H1 (cell line): ENCODE results near the gene PINLYP. TPM values are rescaled to one million over a fixed set of nuclear protein-coding genes. Genes with fewer than 3 reads are reported as not detected.

Source experiments
- CTCF ChIA-PET: fragments of 300-600 bp; sonication (Branson Sonifier 250); formaldehyde crosslinking; loops from one replicate; lab custom pipeline; 2021; ENCODE audit not compliant: partially characterized antibody; lab: Charles Lee
- POLR2A ChIA-PET: fragments of 300-600 bp; sonication (Branson Sonifier 250); formaldehyde crosslinking; loops from one replicate; lab custom pipeline; 2021; ENCODE audit warnings: inconsistent platforms; ENCODE audit not compliant: partially characterized antibody; lab: Charles Lee
- DNase-seq, 2 experiments: peaks; one replicate each; pipeline versions ENCODE4 v3.0.0 to v3.0.0-alpha.2; 2010 to 2022; ENCODE audit warnings: low spot score in 2 of 2, low read depth in 1 of 2, mixed read lengths in 1 of 2
- FAIRE-seq: peaks from 2 replicates; lab custom pipeline; 2011; peaks lifted over from hg19 to GRCh38; lab: Jason Lieb, UNC
- H2AFZ ChIP-seq: 2 replicates; pipeline ENCODE4 v1.8.1; 2012; ENCODE audit warnings: low read length, inconsistent platforms
- H2AK5ac ChIP-seq: 2 replicates; pipeline ENCODE4 v1.6.1; 2013; ENCODE audit warnings: low read depth, low read length
- H2BK120ac ChIP-seq: replicated peaks from 2 replicates; pipeline ENCODE3; 2013; ENCODE audit warnings: low read depth, low read length, inconsistent platforms
- H2BK12ac ChIP-seq: 2 replicates; pipeline ENCODE4 v1.6.1; 2013; ENCODE audit warnings: low read depth, low read length
- H2BK15ac ChIP-seq: 2 replicates; pipeline ENCODE4 v1.6.1; 2013; ENCODE audit warnings: low read length
- H2BK20ac ChIP-seq: 2 replicates; pipeline ENCODE4 v1.6.1; 2013; ENCODE audit warnings: low read length
- H2BK5ac ChIP-seq: 2 replicates; pipeline ENCODE4 v1.6.1; 2013; ENCODE audit warnings: low read depth, low read length
- H3K14ac ChIP-seq: 2 replicates; pipeline ENCODE4 v1.6.1; 2013; ENCODE audit warnings: inconsistent platforms; ENCODE audit not compliant: insufficient read length
- H3K18ac ChIP-seq: 2 replicates; pipeline ENCODE4 v1.6.1; 2013; ENCODE audit warnings: low read length; ENCODE audit errors: extremely low read depth
- H3K23ac ChIP-seq: 2 replicates; pipeline ENCODE4 v1.6.1; 2013; ENCODE audit warnings: inconsistent platforms; ENCODE audit not compliant: insufficient read length
- H3K23me2 ChIP-seq: 2 replicates; pipeline ENCODE4 v1.6.1; 2013; ENCODE audit warnings: low read depth, low read length
- H3K27ac ChIP-seq: 2 replicates; pipeline ENCODE4 v1.6.1; 2011; ENCODE audit warnings: low read depth, low read length, inconsistent platforms
- H3K27me3 ChIP-seq, 4 experiments: replicated peaks in 1 of 4; 1 replicate in 1 of 4; 2 replicates in 3 of 4; pipeline versions ENCODE4 v1.6.1 to v1.8.1; 2011 to 2013; ENCODE audit warnings: low read length in 3 of 4, mild to moderate bottlenecking in 3 of 4, inconsistent platforms in 2 of 4, mixed read lengths in 2 of 4, moderate library complexity in 1 of 4; ENCODE audit not compliant: control insufficient read depth in 3 of 4, insufficient read depth in 3 of 4; ENCODE audit errors: extremely low read depth in 1 of 4
- H3K36me3 ChIP-seq, 4 experiments: 2 replicates each; pipeline versions ENCODE4 v1.6.1 to v1.8.1; 2011 to 2013; ENCODE audit warnings: mild to moderate bottlenecking in 4 of 4, low read length in 3 of 4, moderate library complexity in 2 of 4, control low read depth in 1 of 4, inconsistent platforms in 1 of 4; ENCODE audit not compliant: insufficient read depth in 4 of 4, control insufficient read depth in 2 of 4
- H3K4ac ChIP-seq: replicated peaks from 2 replicates; pipeline ENCODE3; 2013; ENCODE audit warnings: low read length, low read depth, mixed read lengths, inconsistent platforms; ENCODE audit not compliant: insufficient read length
- H3K4me1 ChIP-seq, 4 experiments: replicated peaks in 1 of 4; 1 replicate in 1 of 4; 2 replicates in 3 of 4; pipeline versions ENCODE4 v1.6.1 to v1.8.1; 2011 to 2013; ENCODE audit warnings: low read length in 3 of 4, inconsistent platforms in 2 of 4, mixed read lengths in 1 of 4; ENCODE audit not compliant: insufficient read depth in 4 of 4, control insufficient read depth in 3 of 4
- H3K4me2 ChIP-seq, 2 experiments: 2 replicates each; pipeline versions ENCODE4 v1.6.1 to v1.8.1; 2011 to 2013; ENCODE audit warnings: low read depth in 2 of 2, low read length in 2 of 2, control low read depth in 1 of 2, inconsistent platforms in 1 of 2, mild to moderate bottlenecking in 1 of 2; ENCODE audit not compliant: insufficient read depth in 1 of 2
- H3K4me3 ChIP-seq, 4 experiments: fragments of 200-600, 300-600 bp in 1 of 4; sonication (generic), shearing (Covaris generic), sonication (Bioruptor Twin) in 1 of 4; 2 replicates each; pipeline versions ENCODE4 v1.5.1 to v1.8.1; 2011 to 2016; ENCODE audit warnings: low read length in 4 of 4, low read depth in 3 of 4, control low read depth in 2 of 4, inconsistent platforms in 2 of 4, mild to moderate bottlenecking in 2 of 4, mixed read lengths in 1 of 4, moderate library complexity in 1 of 4; ENCODE audit not compliant: insufficient read depth in 2 of 4; ENCODE audit errors: extremely low read depth in 1 of 4
- H3K56ac ChIP-seq: replicated peaks from 2 replicates; pipeline ENCODE3; 2013; ENCODE audit warnings: low read depth, mild to moderate bottlenecking, mixed read lengths, low read length, inconsistent platforms; ENCODE audit not compliant: insufficient read length
- H3K79me1 ChIP-seq: 2 replicates; pipeline ENCODE4 v1.6.1; 2013; ENCODE audit warnings: low read depth, low read length, control low read depth
- H3K79me2 ChIP-seq, 2 experiments: 2 replicates each; pipeline versions ENCODE4 v1.6.1 to v1.8.1; 2012 to 2013; ENCODE audit warnings: low read length in 2 of 2, mild to moderate bottlenecking in 2 of 2, inconsistent platforms in 1 of 2; ENCODE audit not compliant: insufficient read depth in 2 of 2, control insufficient read depth in 1 of 2
- H3K9ac ChIP-seq, 4 experiments: replicated peaks in 1 of 4; 1 replicate in 1 of 4; 2 replicates in 3 of 4; pipeline versions ENCODE4 v1.6.1 to v1.8.1; 2011 to 2013; ENCODE audit warnings: low read depth in 3 of 4, low read length in 3 of 4, control low read depth in 2 of 4, mild to moderate bottlenecking in 2 of 4, moderate library complexity in 2 of 4, inconsistent platforms in 1 of 4; ENCODE audit errors: extremely low read depth in 1 of 4
- H3K9me3 ChIP-seq, 2 experiments: 2 replicates each; pipeline versions ENCODE4 v1.6.1 to v1.8.1; 2012 to 2013; ENCODE audit warnings: mild to moderate bottlenecking in 2 of 2, moderate library complexity in 2 of 2, control low read depth in 1 of 2, inconsistent platforms in 1 of 2, low read depth in 1 of 2, low read length in 1 of 2, mixed read lengths in 1 of 2; ENCODE audit not compliant: insufficient read depth in 2 of 2
- H4K20me1 ChIP-seq, 2 experiments: replicated peaks in 1 of 2; 2 replicates each; pipeline versions ENCODE3 to v1.8.1; 2011 to 2013; ENCODE audit warnings: inconsistent platforms in 2 of 2, low read length in 2 of 2, mild to moderate bottlenecking in 1 of 2; ENCODE audit not compliant: insufficient read depth in 2 of 2, control insufficient read depth in 1 of 2
- H4K5ac ChIP-seq: 2 replicates; pipeline ENCODE4 v1.6.1; 2013; ENCODE audit warnings: low read length, low read depth, mixed read lengths, inconsistent platforms; ENCODE audit not compliant: insufficient read length
- H4K8ac ChIP-seq: 2 replicates; pipeline ENCODE4 v1.8.0; 2013; ENCODE audit warnings: mild to moderate bottlenecking, moderate library complexity, low read length, inconsistent platforms; ENCODE audit not compliant: insufficient read depth; ENCODE audit errors: extremely low read depth
- H4K91ac ChIP-seq: replicated peaks from 2 replicates; pipeline ENCODE3; 2013; ENCODE audit warnings: low read length, mixed read lengths, inconsistent platforms; ENCODE audit not compliant: insufficient read length
- BACH1 ChIP-seq: IDR thresholded peaks from 2 replicates; pipeline ENCODE4 v1.6.1; 2012; ENCODE audit warnings: low read length, improper control_type of control experiment
- CEBPB ChIP-seq: IDR thresholded peaks from 2 replicates; pipeline ENCODE4 v1.6.1; 2012; ENCODE audit warnings: low read depth, low read length
- CHD1 ChIP-seq: IDR thresholded peaks from 2 replicates; pipeline ENCODE4 v1.6.1; 2012; ENCODE audit warnings: low read depth, low read length, improper control_type of control experiment
- CHD2 ChIP-seq: IDR thresholded peaks from 2 replicates; pipeline ENCODE4 v1.6.1; 2012; ENCODE audit warnings: low read length, improper control_type of control experiment
- CREB1 ChIP-seq: IDR thresholded peaks from 2 replicates; pipeline ENCODE4 v1.6.1; 2012; ENCODE audit warnings: inconsistent platforms
- RBBP5 ChIP-seq: IDR thresholded peaks from 2 replicates; pipeline ENCODE4 v1.7.1; 2012; ENCODE audit warnings: low read depth, mild to moderate bottlenecking, inconsistent platforms, low read length, moderate library complexity, borderline replicate concordance
- SAP30 ChIP-seq: fragments of 300-600 bp; sonication (generic); IDR thresholded peaks from 2 replicates; pipeline ENCODE4 v1.7.1; 2012; ENCODE audit warnings: low read length, moderate library complexity, mild to moderate bottlenecking, inconsistent platforms; ENCODE audit not compliant: insufficient read depth, insufficient replicate concordance
- SIN3A ChIP-seq, 2 experiments: IDR thresholded peaks in 1 of 2; conservative IDR thresholded peaks in 1 of 2; 2 replicates each; pipeline ENCODE4 v1.6.1; 2011 to 2012; ENCODE audit warnings: low read length in 2 of 2, improper control_type of control experiment in 1 of 2, low read depth in 1 of 2, mild to moderate bottlenecking in 1 of 2
- SIX5 ChIP-seq: IDR thresholded peaks from 2 replicates; pipeline ENCODE4 v1.6.1; 2011; ENCODE audit warnings: mild to moderate bottlenecking, low read depth, low read length
- SP4 ChIP-seq: IDR thresholded peaks from 2 replicates; pipeline ENCODE4 v1.6.1; 2012; ENCODE audit warnings: low read length, inconsistent platforms
- SRF ChIP-seq: IDR thresholded peaks from 2 replicates; pipeline ENCODE4 v1.6.1; 2011; ENCODE audit warnings: mild to moderate bottlenecking, low read depth, low read length, moderate library complexity
- TAF7 ChIP-seq: optimal IDR thresholded peaks from 2 replicates; pipeline ENCODE3; 2011; ENCODE audit warnings: low read depth, mild to moderate bottlenecking, inconsistent platforms, low read length, moderate library complexity, borderline replicate concordance
- YY1 ChIP-seq: IDR thresholded peaks from 2 replicates; pipeline ENCODE4 v1.6.1; 2011; ENCODE audit warnings: low read depth, mild to moderate bottlenecking, low read length
- WGBS, 2 experiments: shearing (Covaris generic) in 1 of 2; methylation state at CpG; one replicate each; pipeline versions ENCODE4 v1.1.6 to v1.1.7; 2013 to 2015; ENCODE audit warnings: low lambda C conversion rate in 2 of 2, mixed read lengths in 2 of 2, inconsistent platforms in 1 of 2, low coverage in 1 of 2, missing lambda C conversion rate in 1 of 2; ENCODE audit not compliant: insufficient replicate concordance in 2 of 2, insufficient coverage in 1 of 2, insufficient read length in 1 of 2; ENCODE audit errors: extremely low coverage in 1 of 2, missing lambda C conversion rate in 1 of 2; 5-methylcytosine and 5-hydroxymethylcytosine counted together
- polyA plus RNA-seq, 7 experiments: library from polyadenylated mRNA; depleted of rRNA in 3 of 7; stranded (reverse) in 5 of 7; unstranded in 2 of 7; fragments of >200 nt in 5 of 7; fragments of 200-250 nt in 2 of 7; gene quantifications; 1 replicate in 5 of 7; 2 replicates in 1 of 7; 4 replicates in 1 of 7; pipeline versions ENCODE4 v1.2.1 to v1.2.3, GENCODE V29; 2011 to 2013; ENCODE audit warnings: missing spikeins in 2 of 7, mixed read lengths in 2 of 7
- total RNA-seq: library from RNA; stranded (reverse); fragmentation: NEBNext Ultra II Directional; extraction: Animal tissue kit (Norgen Biotek cat#: 25700); gene quantifications from 2 replicates; pipeline ENCODE4 v1.2.1, GENCODE V29; 2021

PINLYP gene
- total and polyA plus RNA-seq, 2 of the 8 experiments (the other 6 are each of a cell fraction or from before 2014, with no cell fraction given), result 7.5 to 31.3 TPM

DNA sequence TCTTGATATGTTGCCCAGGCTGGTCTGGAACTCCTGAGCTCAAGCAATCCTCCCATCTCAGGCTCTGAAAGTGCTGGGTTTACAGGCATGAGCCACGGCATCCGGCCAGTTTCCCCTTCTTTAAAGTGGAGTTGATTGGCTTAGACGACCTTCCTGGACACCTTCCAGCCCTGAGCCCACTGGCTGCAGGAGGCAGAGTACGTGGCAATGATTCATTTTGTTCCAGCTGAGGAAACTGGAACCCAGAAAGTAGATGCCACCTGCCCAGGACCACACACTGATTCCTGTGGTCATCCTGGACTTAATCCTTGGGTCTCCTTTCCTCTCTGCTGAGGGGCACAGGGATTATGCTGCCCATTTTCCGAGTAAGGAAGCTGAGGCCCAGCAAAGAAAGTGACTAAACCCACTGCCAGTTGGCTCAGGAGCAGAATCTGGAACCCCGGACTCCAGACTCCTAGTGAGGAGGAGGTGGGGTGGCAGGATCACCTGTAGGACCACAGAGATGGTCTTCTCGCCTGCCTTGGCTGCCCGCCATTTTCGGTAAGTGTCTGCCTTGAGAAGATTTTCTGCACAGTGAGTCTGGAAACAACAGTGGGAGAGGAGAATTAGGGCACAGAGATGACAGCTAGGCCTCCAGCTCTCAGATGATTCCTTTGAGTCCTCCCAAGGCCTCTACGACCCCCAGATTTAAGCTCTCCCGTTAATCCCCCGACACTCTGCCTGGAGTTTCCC, 1.0 kb upstream of the PINLYP start:
- no peak overlapping the region for H3K4ac ChIP-seq
- H3K27me3 ChIP-seq, result no peaks in the 10 kb centered on the region
- 0 out of 2 replicates have a peak overlapping the region, but pooled peaks have one; percentile 37 for H2BK20ac ChIP-seq
- peak overlapping the region; percentile 79 to 82 for H3K4me2 ChIP-seq
- ChIA-PET CTCF (interaction anchor here (0.7 to 3.2 kb wide), 9 partner anchors 9 to 55 kb away, joined by 3 to 26 read pairs (median 4); partner anchors contain the start of gene ZNF575), POLR2A (interaction anchor here (0.6 to 5.2 kb wide), 10 partner anchors 8 to 41 kb away, joined by 3 to 36 read pairs (median 4); partner anchors contain the start of genes IRGQ, ZNF575 and ZNF576)
- WGBS, 2 experiments, result 71% methylated on average over 12 of the region's 12 CpGs; no CpG with 5 or more reads in 1 of the 2 experiments
- H3K9me3 ChIP-seq, result no peaks in the 10 kb centered on the region
- H4K20me1 ChIP-seq, result peaks cover 0 to 4% of the 10 kb centered on the region in 2 experiments
- peak overlapping the region; percentile 48 for H3K27ac ChIP-seq
- H3K36me3 ChIP-seq, result no peaks in the 10 kb centered on the region; a peak in 2 of 8 replicates
- no peak overlapping the region for H3K14ac ChIP-seq
- H2BK12ac ChIP-seq, result peak overlapping the region; percentile 50; the same call in 1 of the 2 replicates
- H3K23ac ChIP-seq, result no peak overlapping the region
- peaks cover 11% of the 10 kb centered on the region for H3K79me1 ChIP-seq
- H3K9ac ChIP-seq, result peak overlapping the region; percentile 46 to 84 (median 68)
- H4K8ac ChIP-seq, result peak overlapping the region; percentile 76; the same call in 1 of the 2 replicates
- peaks cover 0 to 8% of the 10 kb centered on the region in 2 experiments; a peak in 2 of 4 replicates for H3K79me2 ChIP-seq
- TF ChIP-seq TAF7, result no peak
- no peak for TF ChIP-seq BACH1
- TF ChIP-seq RBBP5, result no peak
- no peak for TF ChIP-seq SIX5
- TF ChIP-seq CEBPB, result no peak
- no peak for TF ChIP-seq CREB1
- no peak for TF ChIP-seq SAP30
- no peak for TF ChIP-seq CHD2
- no peak for TF ChIP-seq SP4
- TF ChIP-seq SIN3A (conservative IDR thresholded peaks at IDR 0.05 in 1 of 2, IDR thresholded peaks at IDR 0.05 in 1 of 2; ENCODE audit: low read depth in 1 of 2, low read length in 2 of 2), result no peak
- no peak for TF ChIP-seq SRF
- TF ChIP-seq YY1, result no peak
- TF ChIP-seq CHD1, result no peak
- peaks cover 0 to 16% (median 10%) of the 10 kb centered on the region in 4 experiments; a peak in 6 of 7 replicates for H3K4me1 ChIP-seq
- no peak overlapping the region for H2BK120ac ChIP-seq
- no peak overlapping the region for H4K5ac ChIP-seq
- H3K18ac ChIP-seq, result no peak overlapping the region
- no peak for DNase-seq
- no peak for FAIRE-seq
- H2BK5ac ChIP-seq, result no peak overlapping the region
- H4K91ac ChIP-seq, result no peak overlapping the region
- no peak overlapping the region for H3K56ac ChIP-seq
- H3K23me2 ChIP-seq, result peaks cover 12% of the 10 kb centered on the region
- no peak overlapping the region for H2BK15ac ChIP-seq
- peak overlapping the region; percentile 66 to 89 (median 76) for H3K4me3 ChIP-seq
- no peak overlapping the region for H2AFZ ChIP-seq
- no peak overlapping the region for H2AK5ac ChIP-seq
